Activated T-cell treated with anti-CD3 and anti-CD28 coated beads, Interleukin-2, amount 50 U/mL, for 4 hours (primary cell): Measurements from ENCODE around the gene EBF4. TPM values are rescaled to one million over a fixed set of nuclear protein-coding genes. Genes with fewer than 3 reads are reported as not detected.

Experiments used
- ATAC-seq, 2 donors: fragments of 200-7000 bp; cut with Tn5 transposase; one replicate each; pipeline ENCODE4 v1.10.0; 2021
- DNase-seq: peaks from one replicate; pipeline ENCODE4 v3.0.0-alpha.2; 2020
- H3K27me3 Mint-ChIP-seq: one replicate; pipeline ENCODE4 v1.8.0; 2021; ENCODE audit warnings: low read depth, mixed read lengths
- H3K36me3 Mint-ChIP-seq: one replicate; pipeline ENCODE4 v1.8.0; 2022; ENCODE audit warnings: mixed read lengths; ENCODE audit not compliant: insufficient read depth
- H3K4me1 Mint-ChIP-seq: one replicate; pipeline ENCODE4 v1.8.0; 2021; ENCODE audit warnings: low read depth, mixed read lengths
- H3K4me3 Mint-ChIP-seq: one replicate; pipeline ENCODE4 v1.8.0; 2021; ENCODE audit warnings: mild to moderate bottlenecking, moderate library complexity, mixed read lengths
- H3K9me3 Mint-ChIP-seq: one replicate; pipeline ENCODE4 v1.8.0; 2021; ENCODE audit warnings: mixed read lengths
- total RNA-seq, 3 donors: library from RNA; stranded (reverse); gene quantifications; one replicate each; pipeline ENCODE4 v1.2.1, GENCODE V29; 2021

Gene EBF4
- total RNA-seq, 3 donors from 2014 or later = 0.33 to 1.1 (median 0.76) TPM

DNA sequence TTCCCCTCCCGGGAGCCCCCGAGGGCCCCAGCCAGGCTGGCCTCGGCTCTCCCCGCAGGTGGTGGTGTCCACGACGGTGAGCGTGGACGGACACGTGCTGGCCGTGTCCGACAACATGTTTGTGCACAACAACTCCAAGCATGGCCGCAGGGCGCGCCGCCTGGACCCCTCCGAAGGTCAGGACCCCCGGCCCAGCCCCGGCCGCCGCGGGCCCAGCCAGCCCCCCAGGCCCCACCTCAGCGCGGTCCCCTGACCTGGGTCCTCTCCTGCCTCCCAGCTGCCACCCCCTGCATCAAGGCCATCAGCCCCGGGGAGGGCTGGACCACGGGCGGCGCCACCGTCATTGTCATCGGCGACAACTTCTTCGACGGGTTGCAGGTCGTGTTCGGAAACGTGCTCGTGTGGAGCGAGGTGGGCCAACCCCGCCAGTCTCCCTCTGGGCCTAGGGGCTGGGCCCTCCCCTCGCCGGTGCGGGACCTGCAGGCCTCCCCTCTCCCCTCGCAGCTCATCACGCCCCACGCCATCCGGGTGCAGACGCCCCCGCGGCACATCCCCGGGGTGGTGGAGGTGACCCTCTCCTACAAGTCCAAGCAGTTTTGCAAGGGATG, 56.9 kb downstream of the EBF4 start:
- DNase-seq = no peak
- H3K4me1 Mint-ChIP-seq = peaks cover 27% of the 10 kb centered on the region
- no peaks in the 10 kb centered on the region for H3K36me3 Mint-ChIP-seq
- peaks cover 16% of the 10 kb centered on the region for H3K27me3 Mint-ChIP-seq
- H3K4me3 Mint-ChIP-seq = no peak overlapping the region
- ATAC-seq = no peak
- no peaks in the 10 kb centered on the region for H3K9me3 Mint-ChIP-seq

DNA sequence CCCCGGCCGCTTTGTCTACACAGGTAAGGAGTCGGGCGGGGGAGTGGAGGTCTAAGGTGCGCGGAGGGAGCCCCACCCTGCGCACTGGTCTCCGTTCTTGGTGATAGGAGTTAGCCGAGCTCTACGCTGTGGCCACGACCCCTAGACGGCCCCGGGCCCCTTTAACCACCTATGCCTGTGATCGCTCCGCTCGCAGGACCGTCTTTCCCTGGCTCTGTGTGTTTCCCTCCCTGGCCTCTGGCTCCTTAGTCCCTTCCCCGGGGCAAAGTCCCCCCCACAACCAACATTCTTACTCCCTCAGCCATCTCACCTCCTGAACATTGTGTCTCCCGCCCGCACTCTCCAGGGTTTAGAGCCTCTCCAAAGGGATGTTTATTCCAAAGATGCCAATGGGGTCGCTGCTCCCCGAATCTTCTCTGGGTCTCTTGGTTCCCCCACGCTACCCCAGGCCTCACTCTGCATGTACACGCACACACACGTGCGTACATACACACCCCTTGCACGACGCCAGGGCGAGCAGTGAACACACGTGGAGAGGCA, 57.4 kb downstream of the EBF4 start:
- no peak overlapping the region for H3K4me3 Mint-ChIP-seq
- no peaks in the 10 kb centered on the region for H3K36me3 Mint-ChIP-seq
- peaks cover 16% of the 10 kb centered on the region for H3K27me3 Mint-ChIP-seq
- H3K4me1 Mint-ChIP-seq = peaks cover 27% of the 10 kb centered on the region
- no peaks in the 10 kb centered on the region for H3K9me3 Mint-ChIP-seq
- DNase-seq = no peak
- ATAC-seq = no peak

DNA sequence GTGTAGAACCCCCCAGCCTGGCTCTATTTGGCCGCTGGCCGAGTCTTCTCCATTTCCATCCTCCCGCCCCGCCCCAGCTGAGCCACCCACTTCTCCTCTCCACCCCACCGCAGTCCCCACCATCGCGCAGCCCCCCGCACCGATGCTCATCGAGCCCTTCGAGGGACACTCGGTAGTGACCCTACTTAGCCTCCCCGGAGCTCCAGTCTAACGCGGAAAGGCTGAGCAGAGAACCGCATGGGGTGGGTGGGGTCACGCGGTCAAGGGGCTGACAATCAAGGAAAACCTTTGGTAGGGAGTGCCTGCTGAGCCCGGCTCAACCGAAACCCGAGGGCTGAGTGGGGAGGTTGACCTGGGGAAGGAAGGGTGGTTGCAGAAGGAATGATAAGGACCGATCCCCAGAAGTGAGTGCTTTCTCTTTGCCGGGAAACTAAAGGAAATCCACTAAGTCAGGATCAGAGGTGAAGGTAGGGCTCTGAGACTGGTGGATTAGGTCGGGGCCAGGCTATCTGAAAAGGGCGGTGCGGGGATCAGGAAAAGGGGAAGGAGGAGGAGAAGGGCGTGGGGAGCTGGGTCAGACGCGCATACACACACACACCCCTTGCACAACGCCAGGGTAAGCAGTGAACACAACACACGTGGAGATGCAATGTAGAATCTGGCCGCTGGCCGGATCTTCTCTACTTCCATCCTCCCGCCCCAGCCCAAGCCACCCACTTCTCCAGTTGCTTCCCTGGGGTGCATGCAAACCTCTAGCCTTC, 58.1 kb downstream of the EBF4 start:
- Mint-ChIP-seq H3K27me3 (peaks cover 17% of the 10 kb centered on the region), H3K36me3 (no peaks in the 10 kb centered on the region), H3K9me3 (no peaks in the 10 kb centered on the region), H3K4me3 (peak overlapping the region; percentile 72), H3K4me1 (peaks cover 27% of the 10 kb centered on the region)
- ATAC-seq (no peak), DNase-seq (no peak)

DNA sequence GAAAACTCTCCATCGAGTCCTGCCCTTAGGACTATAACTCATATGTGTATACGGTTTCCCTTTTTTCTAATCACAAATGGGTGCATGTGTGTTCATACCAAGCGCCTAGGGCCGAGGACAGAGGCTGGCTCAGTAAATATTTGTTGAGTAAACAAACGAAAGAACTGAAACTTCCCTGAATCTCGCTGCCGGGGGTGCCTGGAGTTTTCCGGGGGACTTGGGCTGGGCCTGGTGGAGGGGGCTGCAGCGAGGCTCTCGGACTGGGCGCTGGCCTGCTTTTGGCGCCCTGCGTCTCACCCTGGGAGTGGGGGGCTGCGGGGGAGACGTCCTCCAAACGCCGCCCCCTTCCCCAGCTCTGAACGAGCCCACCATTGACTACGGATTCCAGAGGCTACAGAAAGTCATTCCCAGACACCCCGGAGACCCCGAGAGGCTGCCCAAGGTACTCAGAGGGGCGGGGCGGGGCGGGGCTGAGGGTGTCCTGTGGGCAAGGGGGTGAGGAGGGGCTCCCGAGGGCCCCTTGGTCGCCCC, 58.8 kb downstream of the EBF4 start:
- H3K4me1 Mint-ChIP-seq = peaks cover 27% of the 10 kb centered on the region
- H3K4me3 Mint-ChIP-seq = peak overlapping the region; percentile 72
- DNase-seq = no peak
- no peaks in the 10 kb centered on the region for H3K36me3 Mint-ChIP-seq
- H3K9me3 Mint-ChIP-seq = no peaks in the 10 kb centered on the region
- peaks cover 23% of the 10 kb centered on the region for H3K27me3 Mint-ChIP-seq
- ATAC-seq = no peak

DNA sequence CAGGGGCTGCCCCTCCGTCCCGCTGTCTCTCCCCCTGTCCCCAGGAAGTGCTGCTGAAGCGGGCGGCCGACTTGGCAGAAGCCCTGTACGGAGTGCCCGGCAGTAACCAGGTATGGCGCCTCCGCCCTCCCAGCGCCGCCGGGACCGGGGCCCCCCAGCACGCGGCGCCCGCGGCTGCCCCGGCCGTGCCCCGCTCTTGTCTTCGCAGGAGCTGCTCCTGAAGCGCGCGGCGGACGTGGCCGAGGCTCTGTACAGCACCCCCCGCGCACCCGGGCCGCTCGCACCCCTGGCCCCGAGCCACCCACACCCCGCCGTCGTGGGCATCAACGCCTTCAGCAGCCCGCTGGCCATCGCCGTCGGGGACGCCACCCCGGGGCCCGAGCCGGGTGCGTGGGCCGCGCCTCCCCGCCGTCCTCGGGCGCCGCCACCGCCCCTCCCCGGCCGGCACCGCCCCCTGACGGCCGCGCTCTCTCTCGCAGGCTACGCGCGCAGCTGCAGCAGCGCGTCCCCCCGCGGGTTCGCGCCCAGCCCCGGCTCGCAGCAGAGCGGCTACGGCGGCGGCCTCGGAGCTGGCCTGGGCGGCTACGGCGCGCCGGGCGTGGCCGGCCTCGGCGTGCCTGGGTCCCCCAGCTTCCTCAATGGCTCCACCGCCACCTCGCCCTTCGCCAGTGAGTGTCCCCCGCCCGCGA, 59.4 kb downstream of the EBF4 start:
- DNase-seq = peak; percentile 51
- H3K4me3 Mint-ChIP-seq = no peak overlapping the region

DNA sequence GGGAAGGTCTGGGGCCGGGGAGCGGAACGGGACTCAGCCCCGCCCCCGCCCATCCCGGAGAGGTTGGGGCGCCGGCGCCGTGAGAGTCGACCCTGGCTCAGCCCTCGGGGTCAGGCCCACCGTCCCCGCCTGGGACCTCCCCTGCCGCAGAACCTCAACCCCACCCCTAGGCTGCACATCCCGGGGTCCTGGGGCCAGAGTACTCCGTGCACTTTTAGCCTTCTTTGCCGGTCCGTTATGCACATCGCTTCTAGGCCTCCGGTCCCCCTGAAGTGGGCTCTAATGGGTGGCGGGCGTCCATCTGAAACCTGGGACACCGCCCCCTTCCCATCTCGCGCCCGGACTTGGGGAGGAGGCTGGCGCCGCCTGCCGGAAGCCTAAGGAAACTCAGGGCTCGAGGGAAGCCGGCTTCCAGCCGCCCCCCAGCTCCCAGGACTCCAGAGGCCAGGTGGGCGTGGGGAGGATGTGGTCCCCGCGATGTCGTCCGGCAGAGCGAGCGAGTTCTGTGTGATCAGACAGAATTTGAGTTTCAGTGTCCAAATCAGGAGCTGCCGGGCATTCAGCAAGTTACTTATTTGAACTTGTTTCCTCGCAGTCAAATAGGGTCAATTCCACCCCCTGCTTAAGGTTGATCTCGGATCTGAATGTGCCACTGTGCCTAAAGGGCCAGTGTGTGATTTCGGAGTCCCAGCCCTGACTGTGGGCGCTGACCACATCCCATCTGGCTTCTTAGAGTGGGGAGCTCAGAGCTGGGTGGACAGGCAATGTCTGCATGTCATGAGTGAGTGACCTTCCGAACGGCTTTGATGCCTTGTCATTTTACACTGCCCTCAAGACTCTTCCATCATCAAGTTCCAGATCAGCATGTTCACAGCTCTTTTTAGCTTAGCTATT, 60.2 kb downstream of the EBF4 start:
- H3K4me1 Mint-ChIP-seq = peaks cover 23% of the 10 kb centered on the region
- H3K9me3 Mint-ChIP-seq = no peaks in the 10 kb centered on the region
- no peaks in the 10 kb centered on the region for H3K36me3 Mint-ChIP-seq
- peak; percentile 40 for DNase-seq
- peak; percentile 17 to 22 for ATAC-seq
- H3K4me3 Mint-ChIP-seq = peak overlapping the region; percentile 78
- H3K27me3 Mint-ChIP-seq = peaks cover 29% of the 10 kb centered on the region

More for the DNA sequence above, 59.4 kb downstream of the EBF4 start:
- no peaks in the 10 kb centered on the region for H3K36me3 Mint-ChIP-seq
- peak; percentile 70 for ATAC-seq
- peaks cover 27% of the 10 kb centered on the region for H3K4me1 Mint-ChIP-seq
- peaks cover 29% of the 10 kb centered on the region for H3K27me3 Mint-ChIP-seq
- no peaks in the 10 kb centered on the region for H3K9me3 Mint-ChIP-seq

DNA sequence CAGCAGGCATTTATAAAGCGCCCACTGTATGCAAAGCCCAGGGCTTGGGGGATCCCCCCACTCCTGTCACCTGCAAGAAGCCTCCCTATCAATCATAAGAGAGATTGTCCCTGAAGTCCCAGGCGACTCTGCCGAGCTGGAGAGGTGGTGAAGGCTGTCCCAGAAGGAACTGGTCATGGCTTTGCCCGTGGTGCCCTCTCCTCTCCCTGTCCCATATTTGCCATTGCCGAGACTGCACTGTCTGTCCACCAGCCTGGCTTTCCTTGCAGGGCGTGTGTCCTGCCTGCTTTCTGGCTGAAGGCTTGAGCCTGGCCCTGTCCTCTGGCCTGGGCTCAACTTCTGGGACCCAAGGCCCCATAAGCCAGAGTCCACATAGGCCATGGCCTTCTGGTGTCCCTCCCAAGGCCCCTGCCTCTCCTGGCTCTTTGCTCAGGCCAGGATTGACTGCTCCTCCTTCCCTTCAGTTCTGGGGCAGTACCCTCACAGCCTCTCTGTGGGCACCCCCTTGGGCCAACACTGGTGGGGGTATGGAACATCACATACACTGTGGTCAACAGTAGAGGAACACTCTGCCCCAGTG, 61.0 kb downstream of the EBF4 start:
- Mint-ChIP-seq H3K9me3 (no peaks in the 10 kb centered on the region), H3K4me3 (peak overlapping the region; percentile 78), H3K27me3 (peaks cover 29% of the 10 kb centered on the region), H3K36me3 (no peaks in the 10 kb centered on the region), H3K4me1 (peaks cover 23% of the 10 kb centered on the region)
- ATAC-seq (no peak), DNase-seq (no peak)

DNA sequence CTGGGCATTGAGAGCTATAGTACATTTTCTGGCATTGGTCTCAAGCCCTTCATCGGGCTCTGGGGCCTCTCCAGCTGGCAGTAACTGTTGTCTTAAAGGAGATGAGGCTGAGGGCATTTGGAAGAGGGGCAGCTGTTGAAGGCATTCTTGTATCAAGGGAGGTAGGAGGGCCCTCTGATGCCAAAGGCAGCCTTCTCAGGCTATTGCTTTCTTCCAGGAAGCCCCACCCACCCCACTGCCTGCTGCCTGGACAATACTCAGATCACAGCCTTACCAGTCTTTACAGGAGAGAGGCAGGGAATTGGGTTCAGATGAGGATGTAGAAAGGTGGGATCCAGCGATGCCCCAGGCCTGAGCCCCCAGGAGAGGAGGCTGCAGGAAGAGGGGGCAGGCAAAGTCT, 61.8 kb downstream of the EBF4 start:
- Mint-ChIP-seq H3K27me3 (peaks cover 29% of the 10 kb centered on the region), H3K36me3 (no peaks in the 10 kb centered on the region), H3K4me3 (peak overlapping the region; percentile 38), H3K4me1 (peaks cover 23% of the 10 kb centered on the region), H3K9me3 (no peaks in the 10 kb centered on the region)
- DNase-seq (no peak), ATAC-seq (no peak)

DNA sequence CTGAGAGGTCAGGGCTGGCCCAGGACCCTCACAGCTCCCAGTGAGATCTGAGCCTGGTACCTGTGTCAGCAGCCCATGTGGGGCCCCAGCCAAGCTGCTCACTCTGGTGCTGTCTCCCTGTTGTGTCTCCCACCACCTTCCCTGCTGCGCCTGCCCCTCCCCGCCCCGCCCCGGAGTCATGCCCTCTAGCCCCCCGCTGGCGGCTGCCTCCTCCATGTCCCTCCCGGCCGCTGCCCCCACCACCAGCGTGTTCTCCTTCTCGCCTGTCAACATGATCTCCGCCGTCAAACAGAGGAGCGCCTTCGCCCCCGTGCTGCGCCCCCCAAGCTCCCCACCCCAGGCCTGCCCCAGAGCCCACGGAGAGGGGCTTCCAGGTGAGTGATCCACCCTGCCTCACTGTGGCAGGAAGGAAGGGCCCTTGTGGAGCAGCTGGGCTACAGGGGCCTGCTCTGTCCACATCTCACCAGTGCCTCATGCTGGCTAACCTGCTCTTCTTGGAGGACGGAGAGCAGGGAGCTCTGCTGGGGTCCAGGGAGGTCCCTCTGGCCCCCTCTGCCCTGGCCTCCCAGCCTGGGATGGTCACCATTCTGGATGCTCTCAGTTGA, 63.0 kb downstream of the EBF4 start:
- Mint-ChIP-seq H3K4me3 (no peak overlapping the region), H3K36me3 (no peaks in the 10 kb centered on the region), H3K9me3 (no peaks in the 10 kb centered on the region), H3K27me3 (peaks cover 25% of the 10 kb centered on the region), H3K4me1 (peaks cover 17% of the 10 kb centered on the region)
- ATAC-seq (no peak), DNase-seq (no peak)

DNA sequence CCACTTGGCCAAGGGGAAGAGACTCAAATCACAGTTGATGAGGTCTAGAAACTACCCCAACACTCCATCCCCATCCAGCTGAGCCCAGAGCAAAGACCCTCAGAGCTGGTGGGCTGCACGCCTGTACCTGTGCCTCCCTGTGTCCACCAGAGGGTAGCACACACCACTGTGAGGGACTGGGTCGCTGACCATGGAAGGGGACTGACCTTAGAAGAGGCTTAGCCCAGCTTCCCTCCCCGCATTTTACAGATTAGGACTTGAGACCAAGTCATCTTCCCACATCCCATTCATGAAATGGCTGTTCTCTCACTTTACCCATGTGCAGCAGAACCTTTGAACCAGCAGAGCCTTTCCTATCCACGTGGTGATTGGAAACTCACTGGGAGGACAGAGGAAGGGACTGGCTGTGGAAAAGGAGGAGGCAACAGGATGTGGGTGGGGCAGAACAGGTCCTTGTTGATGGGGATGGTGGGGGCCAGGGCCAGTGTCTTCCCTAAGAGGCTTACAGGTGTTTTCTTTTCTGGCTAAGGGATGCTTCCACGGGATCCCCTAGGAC, 63.6 kb downstream of the EBF4 start:
- no peak for DNase-seq
- H3K4me1 Mint-ChIP-seq = peaks cover 11% of the 10 kb centered on the region
- H3K36me3 Mint-ChIP-seq = no peaks in the 10 kb centered on the region
- ATAC-seq = no peak
- no peak overlapping the region for H3K4me3 Mint-ChIP-seq
- H3K9me3 Mint-ChIP-seq = no peaks in the 10 kb centered on the region
- peaks cover 27% of the 10 kb centered on the region for H3K27me3 Mint-ChIP-seq

DNA sequence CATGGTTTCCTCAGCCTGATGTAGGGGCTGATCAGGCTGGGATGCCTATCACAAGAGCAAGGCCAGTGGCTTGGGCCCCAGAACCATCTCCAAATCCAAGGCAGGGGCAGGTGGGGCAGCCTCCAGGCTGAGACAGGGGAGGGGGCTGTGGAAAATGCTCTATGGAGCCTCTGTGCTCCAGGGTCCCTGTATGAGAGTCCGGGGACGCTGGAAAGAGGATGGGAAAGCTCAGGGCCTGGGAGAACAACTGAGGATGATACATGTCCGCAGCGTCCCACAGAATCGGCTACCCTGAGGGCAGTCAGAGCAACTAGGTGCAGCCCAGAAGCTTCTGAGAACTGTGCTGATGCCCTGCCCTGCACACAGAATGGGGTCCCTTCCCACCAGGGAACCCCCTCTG, 64.4 kb downstream of the EBF4 start:
- no peak overlapping the region for H3K4me3 Mint-ChIP-seq
- H3K4me1 Mint-ChIP-seq = peaks cover 10% of the 10 kb centered on the region
- no peak for ATAC-seq
- peaks cover 27% of the 10 kb centered on the region for H3K27me3 Mint-ChIP-seq
- no peak for DNase-seq
- H3K36me3 Mint-ChIP-seq = no peaks in the 10 kb centered on the region
- H3K9me3 Mint-ChIP-seq = no peaks in the 10 kb centered on the region

DNA sequence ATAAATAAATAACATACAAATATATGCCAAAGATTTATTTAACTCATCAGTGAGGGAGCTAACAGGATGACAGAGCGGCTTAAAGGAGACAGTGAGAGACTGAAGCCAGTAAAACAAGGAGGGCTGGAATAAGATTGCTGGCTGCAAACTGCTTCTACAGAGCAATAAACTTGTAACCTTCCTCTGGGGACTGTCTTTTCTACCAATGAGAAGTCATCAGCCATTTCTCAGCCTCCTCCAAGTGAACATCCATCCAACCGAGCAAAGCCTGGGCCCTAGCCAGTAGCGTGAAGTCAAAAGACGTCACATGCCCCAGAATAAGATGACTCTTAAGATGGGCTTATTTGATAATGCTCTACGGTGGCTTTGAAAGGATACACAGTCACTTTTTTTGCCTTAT, 65.4 kb downstream of the EBF4 start:
- Mint-ChIP-seq H3K4me3 (no peak overlapping the region), H3K36me3 (no peaks in the 10 kb centered on the region), H3K9me3 (no peaks in the 10 kb centered on the region), H3K27me3 (peaks cover 25% of the 10 kb centered on the region), H3K4me1 (peaks cover 8% of the 10 kb centered on the region)
- DNase-seq = no peak
- no peak for ATAC-seq

DNA sequence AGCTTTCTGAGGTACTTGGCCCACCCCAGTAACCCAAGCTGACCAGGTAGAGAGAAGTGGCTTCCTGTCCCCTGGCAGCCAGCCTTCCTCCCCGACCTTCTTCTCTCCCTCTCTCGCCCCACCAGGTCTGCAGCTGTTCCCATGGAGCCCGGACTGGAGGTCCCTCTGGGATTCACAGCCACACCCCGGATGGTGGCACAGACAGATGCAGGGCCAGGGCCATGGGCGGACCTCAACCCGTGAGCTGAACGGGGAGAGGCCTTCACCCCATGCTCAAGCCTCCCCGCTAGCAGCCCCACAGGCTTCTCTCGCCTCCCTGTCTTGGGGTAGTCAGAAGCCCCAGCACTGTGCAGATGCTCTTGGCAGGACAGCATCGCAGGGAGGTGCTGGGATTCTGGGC, 66.6 kb downstream of the EBF4 start:
- Mint-ChIP-seq H3K36me3 (no peaks in the 10 kb centered on the region), H3K4me1 (peaks cover 1% of the 10 kb centered on the region), H3K9me3 (no peaks in the 10 kb centered on the region), H3K27me3 (peaks cover 21% of the 10 kb centered on the region), H3K4me3 (no peak overlapping the region)
- ATAC-seq (no peak), DNase-seq (no peak)
